Liver (tissue), 3 donors: ENCODE measurements around the gene RYR3.

Source experiments
- ATF3 ChIP-seq: IDR thresholded peaks from 2 replicates; pipeline ENCODE4 v1.6.1; 2016; ENCODE audit warnings: antibody characterized with exemption
- EGR1 ChIP-seq, 2 donors: IDR thresholded peaks; 2 replicates each; pipeline ENCODE4 v1.6.1; 2016 to 2018; ENCODE audit warnings: antibody characterized with exemption in 2 of 2, low read depth in 2 of 2
- FOXA1 ChIP-seq: IDR thresholded peaks from 2 replicates; pipeline ENCODE4 v1.6.1; 2016; ENCODE audit warnings: antibody characterized with exemption
- NR2F2 ChIP-seq: IDR thresholded peaks from 2 replicates; pipeline ENCODE4 v1.6.1; 2016; ENCODE audit warnings: antibody characterized with exemption
- REST ChIP-seq: IDR thresholded peaks from 2 replicates; pipeline ENCODE4 v1.6.1; 2016; ENCODE audit warnings: antibody characterized with exemption, mild to moderate bottlenecking
- SP1 ChIP-seq: IDR thresholded peaks from 2 replicates; pipeline ENCODE4 v1.6.1; 2018; ENCODE audit warnings: antibody characterized with exemption, mild to moderate bottlenecking
- YY1 ChIP-seq: IDR thresholded peaks from 2 replicates; pipeline ENCODE4 v1.6.1; 2016; ENCODE audit warnings: antibody characterized with exemption, mild to moderate bottlenecking
- ZBTB33 ChIP-seq: IDR thresholded peaks from 2 replicates; pipeline ENCODE4 v1.6.1; 2016; ENCODE audit warnings: antibody characterized with exemption
- TF ChIP-seq, protein P1 (sequence below): fragments of 150-350 bp; IDR thresholded peaks from 2 replicates; pipeline ENCODE4 v1.5.1; 2017; ENCODE audit warnings: improper control_type of control experiment, low read depth, low read length; ENCODE audit not compliant: missing input control
- TF ChIP-seq, protein P2 (sequence below): IDR thresholded peaks from 2 replicates; pipeline ENCODE4 v1.6.1; 2016; ENCODE audit warnings: antibody characterized with exemption
- donor health status: healthy.
- donor health status: healthy.

- TF ChIP-seq FOXA1 (no peak), SP1 (no peak), ATF3 (no peak), ZBTB33 (no peak), EGR1 (IDR thresholded peaks at IDR 0.05; ENCODE audit: low read depth in 2 of 2) (no peak), REST (no peak), NR2F2 (no peak), YY1 (no peak)
- TF ChIP-seq, protein P1, sequence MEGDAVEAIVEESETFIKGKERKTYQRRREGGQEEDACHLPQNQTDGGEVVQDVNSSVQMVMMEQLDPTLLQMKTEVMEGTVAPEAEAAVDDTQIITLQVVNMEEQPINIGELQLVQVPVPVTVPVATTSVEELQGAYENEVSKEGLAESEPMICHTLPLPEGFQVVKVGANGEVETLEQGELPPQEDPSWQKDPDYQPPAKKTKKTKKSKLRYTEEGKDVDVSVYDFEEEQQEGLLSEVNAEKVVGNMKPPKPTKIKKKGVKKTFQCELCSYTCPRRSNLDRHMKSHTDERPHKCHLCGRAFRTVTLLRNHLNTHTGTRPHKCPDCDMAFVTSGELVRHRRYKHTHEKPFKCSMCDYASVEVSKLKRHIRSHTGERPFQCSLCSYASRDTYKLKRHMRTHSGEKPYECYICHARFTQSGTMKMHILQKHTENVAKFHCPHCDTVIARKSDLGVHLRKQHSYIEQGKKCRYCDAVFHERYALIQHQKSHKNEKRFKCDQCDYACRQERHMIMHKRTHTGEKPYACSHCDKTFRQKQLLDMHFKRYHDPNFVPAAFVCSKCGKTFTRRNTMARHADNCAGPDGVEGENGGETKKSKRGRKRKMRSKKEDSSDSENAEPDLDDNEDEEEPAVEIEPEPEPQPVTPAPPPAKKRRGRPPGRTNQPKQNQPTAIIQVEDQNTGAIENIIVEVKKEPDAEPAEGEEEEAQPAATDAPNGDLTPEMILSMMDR = no peak
- TF ChIP-seq, protein P2, sequence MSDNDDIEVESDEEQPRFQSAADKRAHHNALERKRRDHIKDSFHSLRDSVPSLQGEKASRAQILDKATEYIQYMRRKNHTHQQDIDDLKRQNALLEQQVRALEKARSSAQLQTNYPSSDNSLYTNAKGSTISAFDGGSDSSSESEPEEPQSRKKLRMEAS = no peak
Observed at GRCh38 chr15:33317896-33318295, 7.1 kb downstream of the RYR3 start.
